GM23248 (cell line): Measurements from ENCODE around the gene ST6GAL1. TPM values are rescaled to one million over a fixed set of nuclear protein-coding genes. Genes with fewer than 3 reads are reported as not detected.

ENCODE experiments used
- DNase-seq: peaks from one replicate; pipeline ENCODE4 v3.0.0-alpha.2; 2015
- H2AFZ ChIP-seq: fragments of 200-600 bp; sonication (generic); 2 replicates; pipeline ENCODE4 v1.6.1; 2016; ENCODE audit warnings: antibody characterized with exemption
- H3F3A ChIP-seq: fragments of 200-600 bp; sonication (generic); 2 replicates; pipeline ENCODE4 v1.6.1; 2016; ENCODE audit warnings: mild to moderate bottlenecking, antibody characterized with exemption, mixed run types; ENCODE audit not compliant: insufficient read depth
- H3K27ac ChIP-seq: fragments of 200-600 bp; sonication (generic); 2 replicates; pipeline ENCODE4 v1.5.1; 2016; ENCODE audit warnings: mild to moderate bottlenecking
- H3K27me3 ChIP-seq: fragments of 200-600 bp; sonication (generic); replicated peaks from 2 replicates; pipeline ENCODE4 v1.6.1; 2016; ENCODE audit warnings: mild to moderate bottlenecking; ENCODE audit not compliant: insufficient read depth
- H3K36me3 ChIP-seq: fragments of 200-600 bp; sonication (generic); 2 replicates; pipeline ENCODE4 v1.6.1; 2016; ENCODE audit warnings: low read depth, mild to moderate bottlenecking
- H3K4me1 ChIP-seq: fragments of 200-600 bp; sonication (generic); 2 replicates; pipeline ENCODE4 v1.6.1; 2016; ENCODE audit warnings: mild to moderate bottlenecking; ENCODE audit not compliant: insufficient read depth
- H3K4me2 ChIP-seq: fragments of 200-600 bp; sonication (generic); one replicate; pipeline ENCODE4 v1.6.1; 2016; ENCODE audit warnings: mild to moderate bottlenecking; ENCODE audit not compliant: unreplicated experiment
- H3K4me3 ChIP-seq: fragments of 200-600 bp; sonication (generic); 2 replicates; pipeline ENCODE4 v1.5.1; 2016; ENCODE audit warnings: mild to moderate bottlenecking
- H3K79me2 ChIP-seq: fragments of 200-600 bp; sonication (generic); 2 replicates; pipeline ENCODE4 v1.6.1; 2016; ENCODE audit warnings: mild to moderate bottlenecking; ENCODE audit not compliant: insufficient read depth
- H3K9ac ChIP-seq: fragments of 200-600 bp; sonication (generic); 2 replicates; pipeline ENCODE4 v1.6.1; 2016; ENCODE audit warnings: mild to moderate bottlenecking
- H3K9me2 ChIP-seq: fragments of 200-600 bp; sonication (generic); 2 replicates; pipeline ENCODE4 v1.6.1; 2016; ENCODE audit warnings: mixed run types, mild to moderate bottlenecking, moderate library complexity; ENCODE audit not compliant: insufficient read depth
- H3K9me3 ChIP-seq: fragments of 200-600 bp; sonication (generic); one replicate; pipeline ENCODE4 v1.6.1; 2017; ENCODE audit warnings: low read depth
- H4K20me1 ChIP-seq: fragments of 200-600 bp; sonication (generic); 2 replicates; pipeline ENCODE4 v1.6.0; 2016; ENCODE audit not compliant: insufficient read depth
- EZH2 ChIP-seq: fragments of 200-600 bp; sonication (generic); IDR thresholded peaks from 2 replicates; pipeline ENCODE4 v1.6.1; 2018; ENCODE audit warnings: antibody characterized with exemption, mild to moderate bottlenecking; ENCODE audit not compliant: insufficient read depth, poor library complexity, severe bottlenecking
- EZH2phosphoT487 ChIP-seq: fragments of 200-600 bp; sonication (generic); IDR thresholded peaks from 2 replicates; pipeline ENCODE4 v1.6.1; 2018; ENCODE audit warnings: antibody characterized with exemption, moderate library complexity, mild to moderate bottlenecking, low read depth; ENCODE audit not compliant: insufficient read depth
- WGBS, 2 experiments: methylation state at CpG; one replicate each; pipeline ENCODE4 v1.1.6; 2015 to 2017; ENCODE audit warnings: low lambda C conversion rate in 2 of 2, low coverage in 1 of 2; ENCODE audit errors: missing lambda C conversion rate in 2 of 2; 5-methylcytosine and 5-hydroxymethylcytosine counted together
- in situ Hi-C: fragments of 300-500 bp; cut with MboI; formaldehyde crosslinking; loops from 2 replicates; pipeline ENCODE4 v1.15.0; 2020
- polyA plus RNA-seq: library from polyadenylated mRNA; unstranded; fragments of >200 nt; fragmentation: Nextera tagmentation; extraction: Ambion mirVana; gene quantifications from 2 replicates; pipeline ENCODE4 v1.2.1, GENCODE V29; 2016
- total RNA-seq: library from RNA; depleted of rRNA; stranded (reverse); fragments of >200 nt; shearing (Covaris generic); gene quantifications from 2 replicates; pipeline ENCODE4 v1.2.3, GENCODE V29; 2014

Gene ST6GAL1
- total and polyA plus RNA-seq, 2 experiments from 2014 or later = 0.20 TPM; not detected in 1

- H3K79me2 ChIP-seq = no peaks in the 10 kb centered on the region
- in situ Hi-C loops = no loop called here
- no peaks in the 10 kb centered on the region for H3K36me3 ChIP-seq
- no peak overlapping the region for H3K4me3 ChIP-seq
- no peak overlapping the region for H3K9ac ChIP-seq
- H3K27ac ChIP-seq = no peak overlapping the region
- H3K9me3 ChIP-seq = no peaks in the 10 kb centered on the region
- 48 to 61% methylated on average over 7 of the region's 7 CpGs for WGBS, 2 experiments
- DNase-seq = no peak
- H4K20me1 ChIP-seq = no peaks in the 10 kb centered on the region
- H3K4me1 ChIP-seq = no peaks in the 10 kb centered on the region
- H3K27me3 ChIP-seq = peaks cover 9% of the 10 kb centered on the region; the same call in 1 of the 2 replicates
- TF ChIP-seq EZH2 (no peak), EZH2phosphoT487 (no peak)
- H3K4me2 ChIP-seq = no peak overlapping the region
- H2AFZ ChIP-seq = no peak overlapping the region
- no peaks in the 10 kb centered on the region for H3F3A ChIP-seq
- no peaks in the 10 kb centered on the region for H3K9me2 ChIP-seq
These were observed 82.3 kb downstream of the ST6GAL1 start for GRCh38 chr3:187012609-187013051.

GRCh38 chr3:187013159-187013716 is 82.9 kb downstream of the ST6GAL1 start:
- TF ChIP-seq EZH2 = no peak
- TF ChIP-seq EZH2phosphoT487 = no peak
- in situ Hi-C loops = no loop called here
- no peaks in the 10 kb centered on the region for H3K4me1 ChIP-seq
- H4K20me1 ChIP-seq = no peaks in the 10 kb centered on the region
- H3K4me3 ChIP-seq = no peak overlapping the region
- no peaks in the 10 kb centered on the region for H3K36me3 ChIP-seq
- H3K27me3 ChIP-seq = peaks cover 16% of the 10 kb centered on the region; the same call in 1 of the 2 replicates
- H3K9me2 ChIP-seq = no peaks in the 10 kb centered on the region
- no peak overlapping the region for H2AFZ ChIP-seq
- no peak overlapping the region for H3K9ac ChIP-seq
- 30 to 33% methylated on average over 4 of the region's 4 CpGs for WGBS, 2 experiments
- H3K9me3 ChIP-seq = no peaks in the 10 kb centered on the region
- no peak for DNase-seq
- H3K27ac ChIP-seq = no peak overlapping the region
- H3K79me2 ChIP-seq = no peaks in the 10 kb centered on the region
- no peak overlapping the region for H3K4me2 ChIP-seq
- H3F3A ChIP-seq = no peaks in the 10 kb centered on the region

GRCh38 chr3:187014417-187014864 is 84.1 kb downstream of the ST6GAL1 start:
- no peak overlapping the region for H3K4me3 ChIP-seq
- WGBS, 2 experiments = 0 to 3% methylated on average over 2 of the region's 2 CpGs
- H2AFZ ChIP-seq = no peak overlapping the region
- no peaks in the 10 kb centered on the region for H4K20me1 ChIP-seq
- no peaks in the 10 kb centered on the region for H3K4me1 ChIP-seq
- no peak for TF ChIP-seq EZH2phosphoT487
- TF ChIP-seq EZH2 = no peak
- H3K79me2 ChIP-seq = no peaks in the 10 kb centered on the region
- H3K27ac ChIP-seq = no peak overlapping the region
- no peak overlapping the region for H3K4me2 ChIP-seq
- no peaks in the 10 kb centered on the region for H3F3A ChIP-seq
- in situ Hi-C loops = no loop called here
- no peak overlapping the region for H3K9ac ChIP-seq
- no peaks in the 10 kb centered on the region for H3K36me3 ChIP-seq
- no peak for DNase-seq
- H3K27me3 ChIP-seq = peaks cover 21% of the 10 kb centered on the region; the same call in 1 of the 2 replicates
- H3K9me2 ChIP-seq = no peaks in the 10 kb centered on the region
- H3K9me3 ChIP-seq = no peaks in the 10 kb centered on the region

GRCh38 chr3:187015903-187016638 is 85.7 kb downstream of the ST6GAL1 start:
- H3K9ac ChIP-seq = no peak overlapping the region
- H3K79me2 ChIP-seq = no peaks in the 10 kb centered on the region
- H3K4me2 ChIP-seq = no peak overlapping the region
- H3K27ac ChIP-seq = no peak overlapping the region
- no peak overlapping the region for H3K4me3 ChIP-seq
- in situ Hi-C loops = no loop called here
- TF ChIP-seq EZH2 (no peak), EZH2phosphoT487 (no peak)
- no peak for DNase-seq
- no peaks in the 10 kb centered on the region for H3K9me2 ChIP-seq
- no peaks in the 10 kb centered on the region for H3K9me3 ChIP-seq
- H3K4me1 ChIP-seq = no peaks in the 10 kb centered on the region
- H2AFZ ChIP-seq = no peak overlapping the region
- no peaks in the 10 kb centered on the region for H3K36me3 ChIP-seq
- H4K20me1 ChIP-seq = no peaks in the 10 kb centered on the region
- WGBS, 2 experiments = 47 to 49% methylated on average over 14 of the region's 14 CpGs
- peaks cover 21% of the 10 kb centered on the region; the same call in 1 of the 2 replicates for H3K27me3 ChIP-seq
- H3F3A ChIP-seq = no peaks in the 10 kb centered on the region
